CD8-positive, alpha-beta memory T cell (primary cell): ENCODE measurements around the gene HOXC13. TPM values are rescaled to one million over a fixed set of nuclear protein-coding genes. Genes with fewer than 3 reads are reported as not detected.
A peak's percentile ranks its signal among the peaks of the same experiment; 100 is the strongest.

Source experiments
- CTCF ChIA-PET: fragments of 350-600 bp; sonication (Branson Sonifier 250); formaldehyde crosslinking; loops from one replicate; lab custom pipeline; 2021; ENCODE audit warnings: antibody characterized with exemption; lab: Charles Lee
- POLR2A ChIA-PET: fragments of 350-600 bp; sonication (Branson Sonifier 250); formaldehyde crosslinking; loops from one replicate; lab custom pipeline; 2021; ENCODE audit warnings: antibody characterized with exemption; lab: Charles Lee
- DNase-seq, 5 donors: peaks; one replicate each; pipeline versions ENCODE4 v3.0.0 to v3.0.0-alpha.2; 2020 to 2022; ENCODE audit warnings: mixed read lengths in 1 of 5
- H3K27ac ChIP-seq: one replicate; pipeline ENCODE4 v1.7.0; 2013; ENCODE audit warnings: low read depth, mild to moderate bottlenecking, low read length, moderate library complexity
- H3K27me3 ChIP-seq: 2 replicates; pipeline ENCODE4 v1.7.0; 2013; ENCODE audit warnings: low read length, mild to moderate bottlenecking; ENCODE audit not compliant: insufficient read depth, poor library complexity, severe bottlenecking
- H3K36me3 ChIP-seq: 2 replicates; pipeline ENCODE4 v1.7.0; 2013; ENCODE audit warnings: mild to moderate bottlenecking, low read length, moderate library complexity; ENCODE audit not compliant: insufficient read depth
- H3K4me1 ChIP-seq: 2 replicates; pipeline ENCODE4 v1.7.0; 2013; ENCODE audit warnings: mild to moderate bottlenecking, low read length, moderate library complexity; ENCODE audit not compliant: insufficient read depth
- H3K4me3 ChIP-seq: 2 replicates; pipeline ENCODE4 v1.7.0; 2013; ENCODE audit warnings: mild to moderate bottlenecking, low read length
- H3K9me3 ChIP-seq: 2 replicates; pipeline ENCODE4 v1.7.0; 2013; ENCODE audit warnings: mild to moderate bottlenecking, low read length
- H3K27ac Mint-ChIP-seq, 8 donors: one replicate each; pipeline ENCODE4 v1.8.0; 2020 to 2021; ENCODE audit warnings: mixed read lengths in 8 of 8, mild to moderate bottlenecking in 6 of 8, inconsistent platforms in 3 of 8, moderate library complexity in 3 of 8
- H3K27me3 Mint-ChIP-seq, 2 donors: one replicate each; pipeline ENCODE4 v1.8.0; 2020 to 2021; ENCODE audit warnings: mixed read lengths in 2 of 2, mild to moderate bottlenecking in 1 of 2, moderate library complexity in 1 of 2
- H3K36me3 Mint-ChIP-seq, 3 donors: one replicate each; pipeline ENCODE4 v1.8.0; 2020 to 2021; ENCODE audit warnings: mixed read lengths in 3 of 3, inconsistent platforms in 1 of 3, mild to moderate bottlenecking in 1 of 3
- H3K4me1 Mint-ChIP-seq, 3 donors: one replicate each; pipeline ENCODE4 v1.8.0; 2020 to 2021; ENCODE audit warnings: mixed read lengths in 3 of 3, inconsistent platforms in 1 of 3, mild to moderate bottlenecking in 1 of 3
- H3K4me3 Mint-ChIP-seq, 7 donors: one replicate each; pipeline ENCODE4 v1.8.0; 2020 to 2021; ENCODE audit warnings: mixed read lengths in 7 of 7, mild to moderate bottlenecking in 6 of 7, moderate library complexity in 4 of 7, inconsistent platforms in 2 of 7
- H3K9me3 Mint-ChIP-seq, 5 donors: one replicate each; pipeline ENCODE4 v1.8.0; 2020 to 2022; ENCODE audit warnings: mixed read lengths in 5 of 5, mild to moderate bottlenecking in 3 of 5, moderate library complexity in 2 of 5, inconsistent platforms in 1 of 5
- polyA plus RNA-seq: library from polyadenylated mRNA; unstranded; fragments of 300-500 nt; fragmentation: Illumina TruSeq; gene quantifications from one replicate; pipeline ENCODE4 v1.2.3, GENCODE V29; 2021
- total RNA-seq, 2 experiments: library from RNA; stranded (reverse); gene quantifications; one replicate each; pipeline ENCODE4 v1.2.3, GENCODE V29; 2021

HOXC13 gene
- total and polyA plus RNA-seq, 3 experiments from 2014 or later, result not detected

GRCh38 chr12:53942467-53942997 is 3.9 kb downstream of the HOXC13 start:
- no peaks in the 10 kb centered on the region for H3K9me3 ChIP-seq
- Mint-ChIP-seq H3K27ac (no peak overlapping the region), H3K4me1 (peaks cover 3 to 10% (median 6%) of the 10 kb centered on the region in 3 donors), H3K9me3 (peaks cover 0 to 2% (median 0%) of the 10 kb centered on the region in 5 donors), H3K36me3 (no peaks in the 10 kb centered on the region), H3K4me3 (no peak overlapping the region), H3K27me3 (peaks cover 83 to 88% of the 10 kb centered on the region in 2 donors)
- no peak overlapping the region for H3K27ac ChIP-seq
- no peaks in the 10 kb centered on the region for H3K36me3 ChIP-seq
- no peak for DNase-seq
- H3K4me1 ChIP-seq, result no peaks in the 10 kb centered on the region
- ChIA-PET CTCF (no interaction called here), POLR2A (no interaction called here)
- H3K4me3 ChIP-seq, result no peak overlapping the region
- peaks cover 73% of the 10 kb centered on the region for H3K27me3 ChIP-seq

- H3K9me3 Mint-ChIP-seq, result peaks cover 0 to 2% (median 0%) of the 10 kb centered on the region in 5 donors
- no peak overlapping the region for H3K4me3 ChIP-seq
- no peaks in the 10 kb centered on the region for H3K4me1 ChIP-seq
- H3K27ac Mint-ChIP-seq, result peak overlapping the region in 1 of 8 donors; percentile 14
- no peaks in the 10 kb centered on the region for H3K36me3 ChIP-seq
- DNase-seq, result no peak
- ChIA-PET CTCF (no interaction called here), POLR2A (no interaction called here)
- H3K4me3 Mint-ChIP-seq, result no peak overlapping the region
- H3K4me1 Mint-ChIP-seq, result peaks cover 0 to 9% (median 6%) of the 10 kb centered on the region in 3 donors
- H3K27me3 ChIP-seq, result peaks cover 74% of the 10 kb centered on the region
- no peaks in the 10 kb centered on the region for H3K9me3 ChIP-seq
- peaks cover 88 to 93% of the 10 kb centered on the region in 2 donors for H3K27me3 Mint-ChIP-seq
- H3K27ac ChIP-seq, result no peak overlapping the region
- H3K36me3 Mint-ChIP-seq, result no peaks in the 10 kb centered on the region
Measured at GRCh38 chr12:53944209-53944608, 5.6 kb downstream of the HOXC13 start.

- Histone ChIP-seq H3K4me1 (no peaks in the 10 kb centered on the region), H3K27me3 (peaks cover 76% of the 10 kb centered on the region), H3K36me3 (no peaks in the 10 kb centered on the region), H3K4me3 (no peak overlapping the region), H3K27ac (no peak overlapping the region), H3K9me3 (no peaks in the 10 kb centered on the region)
- Mint-ChIP-seq H3K9me3 (peaks cover 0 to 2% (median 0%) of the 10 kb centered on the region in 5 donors), H3K36me3 (no peaks in the 10 kb centered on the region), H3K4me3 (peak overlapping the region in 1 of 7 donors; percentile 14), H3K4me1 (peaks cover under 1 to 7% (median 6%) of the 10 kb centered on the region in 3 donors), H3K27me3 (peaks cover 91 to 98% of the 10 kb centered on the region in 2 donors), H3K27ac (no peak overlapping the region)
- CTCF ChIA-PET, result no interaction called here
- DNase-seq, result no peak
- POLR2A ChIA-PET, result no interaction called here
Measured at GRCh38 chr12:53944907-53945847, 6.5 kb downstream of the HOXC13 start.

- POLR2A ChIA-PET, result no interaction called here
- no peak overlapping the region for H3K4me3 Mint-ChIP-seq
- CTCF ChIA-PET, result no interaction called here
- H3K36me3 ChIP-seq, result no peaks in the 10 kb centered on the region
- H3K36me3 Mint-ChIP-seq, result no peaks in the 10 kb centered on the region
- no peak for DNase-seq
- peaks cover 91% of the 10 kb centered on the region for H3K27me3 ChIP-seq
- H3K4me3 ChIP-seq, result no peak overlapping the region
- H3K9me3 ChIP-seq, result no peaks in the 10 kb centered on the region
- H3K27ac Mint-ChIP-seq, result peak overlapping the region in 1 of 8 donors; percentile 68
- H3K27me3 Mint-ChIP-seq, result peaks cover 93 to 100% of the 10 kb centered on the region in 2 donors
- H3K9me3 Mint-ChIP-seq, result peaks cover 0 to 2% (median 0%) of the 10 kb centered on the region in 5 donors
- H3K27ac ChIP-seq, result no peak overlapping the region
- peaks cover 8% of the 10 kb centered on the region for H3K4me1 ChIP-seq
- peaks cover 6 to 21% (median 6%) of the 10 kb centered on the region in 3 donors for H3K4me1 Mint-ChIP-seq
Measured at GRCh38 chr12:53947743-53948142, 9.1 kb downstream of the HOXC13 start.

GRCh38 chr12:53948650-53949593 is 10.3 kb downstream of the HOXC13 start:
- Histone ChIP-seq H3K36me3 (no peaks in the 10 kb centered on the region), H3K27me3 (peaks cover 91% of the 10 kb centered on the region), H3K9me3 (no peaks in the 10 kb centered on the region), H3K4me1 (peaks cover 8% of the 10 kb centered on the region), H3K4me3 (no peak overlapping the region), H3K27ac (no peak overlapping the region)
- DNase-seq, result no peak
- Mint-ChIP-seq H3K27me3 (peaks cover 95 to 100% of the 10 kb centered on the region in 2 donors), H3K9me3 (peaks cover 0 to 5% (median 3%) of the 10 kb centered on the region in 5 donors), H3K4me1 (peaks cover 11 to 26% (median 11%) of the 10 kb centered on the region in 3 donors), H3K27ac (peak overlapping the region in 2 of 8 donors; percentile 43 to 68), H3K4me3 (peak overlapping the region in 2 of 7 donors; percentile 6 to 52), H3K36me3 (no peaks in the 10 kb centered on the region)
- POLR2A ChIA-PET, result no interaction called here
- CTCF ChIA-PET, result no interaction called here

- Mint-ChIP-seq H3K27ac (peak overlapping the region in 2 of 8 donors; percentile 62 to 68), H3K4me1 (peaks cover 10 to 28% (median 11%) of the 10 kb centered on the region in 3 donors), H3K27me3 (peaks cover 95 to 100% of the 10 kb centered on the region in 2 donors), H3K4me3 (peak overlapping the region in 1 of 7 donors; percentile 52), H3K36me3 (no peaks in the 10 kb centered on the region), H3K9me3 (peaks cover 0 to 8% (median 3%) of the 10 kb centered on the region in 5 donors)
- ChIA-PET POLR2A (no interaction called here), CTCF (no interaction called here)
- Histone ChIP-seq H3K27me3 (peaks cover 91% of the 10 kb centered on the region), H3K9me3 (no peaks in the 10 kb centered on the region), H3K27ac (no peak overlapping the region), H3K36me3 (no peaks in the 10 kb centered on the region), H3K4me3 (no peak overlapping the region), H3K4me1 (peaks cover 8% of the 10 kb centered on the region)
- DNase-seq, result no peak
Measured at GRCh38 chr12:53949631-53950436, 11.2 kb downstream of the HOXC13 start.

- H3K36me3 ChIP-seq, result no peaks in the 10 kb centered on the region
- H3K4me3 Mint-ChIP-seq, result peak overlapping the region in 1 of 7 donors; percentile 19
- peaks cover 88% of the 10 kb centered on the region for H3K27me3 ChIP-seq
- H3K27me3 Mint-ChIP-seq, result peaks cover 91 to 95% of the 10 kb centered on the region in 2 donors
- DNase-seq, result no peak
- POLR2A ChIA-PET, result no interaction called here
- H3K9me3 ChIP-seq, result no peaks in the 10 kb centered on the region
- H3K9me3 Mint-ChIP-seq, result peaks cover 0 to 8% (median 3%) of the 10 kb centered on the region in 5 donors
- no peaks in the 10 kb centered on the region for H3K36me3 Mint-ChIP-seq
- CTCF ChIA-PET, result no interaction called here
- peaks cover 8% of the 10 kb centered on the region for H3K4me1 ChIP-seq
- H3K4me3 ChIP-seq, result no peak overlapping the region
- peaks cover 5 to 24% (median 11%) of the 10 kb centered on the region in 3 donors for H3K4me1 Mint-ChIP-seq
- no peak overlapping the region for H3K27ac ChIP-seq
- H3K27ac Mint-ChIP-seq, result peak overlapping the region in 3 of 8 donors; percentile 33 to 68 (median 62)
Measured at GRCh38 chr12:53950437-53950773, 11.8 kb downstream of the HOXC13 start.
